ENCODE measurements around the gene MED13L.

- TF ChIP-seq CTCF (IDR thresholded peaks at IDR 0.05) (no peak), POLR2A (IDR thresholded peaks at IDR 0.05) (no peak)
Measured at GRCh38 chr12:116217045-116217735, 60.3 kb downstream of the MED13L start.

All from transverse colon (tissue), 3 donors.